ENCODE data around the gene MDN1.

The MDN1 gene

DNA sequence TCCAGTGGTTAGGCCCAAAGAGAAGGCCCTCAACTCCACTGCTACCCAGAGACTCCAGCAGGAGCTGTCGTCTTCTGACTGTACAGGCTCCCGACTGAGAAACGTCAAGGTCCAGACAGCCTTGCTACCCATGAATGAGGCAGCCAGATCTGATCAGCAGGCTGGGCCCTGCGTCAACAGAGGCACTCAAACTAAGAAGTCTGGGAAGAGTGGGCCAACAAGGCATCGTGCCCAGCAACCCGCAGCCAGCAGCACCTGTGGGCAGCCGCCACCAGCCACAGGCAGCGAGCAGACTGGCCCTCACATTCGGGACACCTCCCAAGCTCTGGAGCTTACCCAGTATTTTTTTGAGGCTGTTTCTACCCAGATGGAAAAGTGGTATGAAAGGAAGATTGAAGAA lies 189.1 kb downstream of the MDN1 start:
- H3K4me1 Mint-ChIP-seq (ENCODE audit: low read depth) = peaks cover under 1% of the 10 kb centered on the region
- H3K27me3 Mint-ChIP-seq = no peaks in the 10 kb centered on the region
- H3K4me3 Mint-ChIP-seq = no peak overlapping the region
- H3K36me3 Mint-ChIP-seq (ENCODE audit: low read depth) = peaks cover 33% of the 10 kb centered on the region
- no peak overlapping the region for H3K27ac Mint-ChIP-seq
- intact Hi-C loops (cut with micrococcal nuclease) = no loop called here
- no peaks in the 10 kb centered on the region for H3K9me3 Mint-ChIP-seq

DNA sequence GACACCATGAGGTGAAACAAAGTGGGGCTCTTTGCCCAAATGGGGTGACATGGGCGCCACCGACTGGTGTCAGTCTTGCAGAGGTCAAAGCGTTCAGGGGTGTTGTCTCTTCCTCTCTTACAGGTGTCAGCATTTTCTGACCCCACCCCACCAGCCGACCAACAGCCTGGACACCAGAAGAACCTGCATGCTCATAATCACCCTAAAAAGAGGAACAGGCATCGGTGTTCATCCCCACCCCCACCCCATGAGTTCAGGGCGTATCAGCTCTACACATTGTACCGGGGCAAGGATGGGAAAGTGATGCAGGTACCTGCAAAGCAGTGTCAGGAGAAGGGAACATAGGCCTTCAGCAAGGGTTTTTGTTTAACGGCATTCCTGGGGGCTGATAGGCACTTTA lies 195.8 kb downstream of the MDN1 start:
- Mint-ChIP-seq H3K27ac (peak overlapping the region; percentile 33), H3K36me3 (ENCODE audit: low read depth) (no peaks in the 10 kb centered on the region), H3K27me3 (no peaks in the 10 kb centered on the region), H3K4me1 (ENCODE audit: low read depth) (no peaks in the 10 kb centered on the region), H3K4me3 (no peak overlapping the region), H3K9me3 (no peaks in the 10 kb centered on the region)
- intact Hi-C loops (cut with micrococcal nuclease) = no loop called here

DNA sequence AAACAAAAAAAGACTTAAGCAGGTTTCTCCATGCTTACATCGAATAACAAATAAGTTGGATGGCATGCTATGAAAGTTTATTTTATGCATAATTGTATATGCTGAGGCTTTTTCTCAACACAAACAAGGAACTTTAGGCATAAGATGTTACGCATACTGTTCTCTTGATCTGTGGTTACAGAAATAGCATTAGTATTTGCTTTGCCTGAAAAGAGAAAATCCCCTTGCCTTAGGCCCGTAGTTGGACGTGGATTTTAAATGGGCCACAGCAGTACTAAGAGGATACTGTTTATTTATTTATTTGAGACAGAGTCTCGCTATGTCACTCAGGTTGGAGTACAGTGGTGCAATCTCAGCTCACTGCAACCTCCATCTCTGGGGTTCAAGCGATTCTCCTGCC lies 200.0 kb downstream of the MDN1 start:
- Mint-ChIP-seq H3K4me1 (ENCODE audit: low read depth) (no peaks in the 10 kb centered on the region), H3K27me3 (no peaks in the 10 kb centered on the region)
- intact Hi-C loops (cut with micrococcal nuclease) = no loop called here

DNA sequence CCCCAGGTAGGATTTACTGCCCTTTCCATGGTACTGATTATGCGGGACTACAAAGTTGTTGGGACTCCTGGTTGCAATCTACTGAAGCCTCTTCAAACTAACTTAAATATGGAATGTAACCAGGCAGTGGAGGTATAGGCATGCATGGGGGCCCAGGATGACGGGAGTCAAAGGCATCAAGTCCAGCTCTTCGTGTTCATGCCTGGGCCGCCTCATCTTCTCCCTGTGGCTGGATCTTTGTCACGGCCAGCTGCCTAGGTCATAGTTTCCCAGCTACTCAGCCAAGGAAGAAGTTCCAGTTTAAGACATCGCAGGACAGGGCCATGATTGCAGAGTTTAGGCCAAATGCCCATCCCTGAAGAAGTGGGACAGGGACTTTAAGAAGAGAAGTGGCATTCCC lies 201.6 kb downstream of the MDN1 start:
- no peaks in the 10 kb centered on the region for H3K36me3 Mint-ChIP-seq (ENCODE audit: low read depth)
- no peak overlapping the region for H3K27ac Mint-ChIP-seq
- H3K9me3 Mint-ChIP-seq = no peaks in the 10 kb centered on the region
- H3K27me3 Mint-ChIP-seq = no peaks in the 10 kb centered on the region
- H3K4me1 Mint-ChIP-seq (ENCODE audit: low read depth) = no peaks in the 10 kb centered on the region
- intact Hi-C loops (cut with micrococcal nuclease) = no loop called here
- no peak overlapping the region for H3K4me3 Mint-ChIP-seq

More for the DNA sequence above, 200.0 kb downstream of the MDN1 start:
- Mint-ChIP-seq H3K4me3 (no peak overlapping the region), H3K27ac (no peak overlapping the region), H3K9me3 (no peaks in the 10 kb centered on the region), H3K36me3 (ENCODE audit: low read depth) (no peaks in the 10 kb centered on the region)

DNA sequence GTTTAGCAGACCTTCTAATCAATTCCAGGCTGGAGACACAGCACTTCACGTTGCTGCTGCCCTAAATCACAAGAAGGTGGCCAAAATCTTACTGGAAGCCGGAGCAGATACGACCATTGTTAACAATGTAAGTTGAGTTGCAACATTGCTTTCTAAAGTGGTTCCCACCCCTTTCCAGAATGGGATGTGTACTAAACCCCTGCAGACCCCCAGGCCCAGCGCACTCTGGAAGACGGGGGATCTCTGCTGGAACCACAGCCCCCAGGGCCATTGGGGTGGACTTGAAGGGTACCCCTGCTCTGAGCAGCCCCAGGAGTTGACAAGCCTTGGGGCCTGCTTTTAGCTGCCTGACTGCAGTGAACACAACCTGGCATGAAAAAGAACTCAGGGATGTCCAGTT lies 203.1 kb downstream of the MDN1 start:
- no peaks in the 10 kb centered on the region for H3K4me1 Mint-ChIP-seq (ENCODE audit: low read depth)
- intact Hi-C loops (cut with micrococcal nuclease) = no loop called here

DNA sequence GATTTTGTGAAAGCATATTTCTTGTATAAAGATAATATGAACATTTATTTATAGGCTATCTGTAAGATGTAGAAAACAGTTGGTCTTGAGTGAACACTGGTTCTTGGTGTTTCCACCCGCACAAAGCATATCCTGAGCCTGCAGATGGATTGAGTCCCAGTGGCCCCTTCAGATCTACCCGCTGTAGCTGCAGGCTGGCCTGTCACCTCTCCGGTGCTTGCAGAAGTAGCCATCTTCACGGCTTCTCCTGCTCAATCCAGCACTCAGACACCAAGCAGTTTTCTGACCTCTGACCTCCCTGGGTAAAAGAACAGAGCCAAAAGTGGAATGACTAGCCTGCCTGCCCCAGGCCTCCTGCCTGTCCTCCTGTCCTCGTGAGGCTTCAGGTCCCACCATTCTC lies 203.7 kb downstream of the MDN1 start:
- no peak overlapping the region for H3K4me3 Mint-ChIP-seq
- no peaks in the 10 kb centered on the region for H3K4me1 Mint-ChIP-seq (ENCODE audit: low read depth)
- no peak overlapping the region for H3K27ac Mint-ChIP-seq
- H3K9me3 Mint-ChIP-seq = no peaks in the 10 kb centered on the region
- intact Hi-C loops (cut with micrococcal nuclease) = no loop called here
- no peaks in the 10 kb centered on the region for H3K27me3 Mint-ChIP-seq
- H3K36me3 Mint-ChIP-seq (ENCODE audit: low read depth) = no peaks in the 10 kb centered on the region

More for the DNA sequence above, 203.1 kb downstream of the MDN1 start:
- H3K27ac Mint-ChIP-seq = no peak overlapping the region
- H3K27me3 Mint-ChIP-seq = no peaks in the 10 kb centered on the region
- no peak overlapping the region for H3K4me3 Mint-ChIP-seq
- H3K36me3 Mint-ChIP-seq (ENCODE audit: low read depth) = no peaks in the 10 kb centered on the region
- no peaks in the 10 kb centered on the region for H3K9me3 Mint-ChIP-seq

DNA sequence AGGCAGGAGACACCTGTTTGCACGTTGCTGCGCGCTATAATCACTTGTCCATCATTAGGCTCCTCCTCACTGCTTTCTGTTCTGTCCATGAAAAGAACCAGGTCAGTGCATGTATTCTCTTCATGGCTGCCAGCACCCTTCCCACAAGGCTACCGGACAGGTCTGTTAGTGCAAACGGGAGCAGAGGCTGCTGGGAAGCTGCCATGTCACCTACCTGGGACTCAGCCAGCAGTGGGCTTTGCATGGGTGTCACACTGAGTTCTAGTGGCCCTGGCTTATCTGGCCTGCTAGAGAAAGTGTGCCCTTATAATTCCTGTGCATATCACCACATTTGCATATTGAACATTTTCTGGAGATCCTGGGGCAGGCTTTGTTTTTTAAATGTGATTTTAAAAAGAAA lies 205.8 kb downstream of the MDN1 start:
- intact Hi-C loops (cut with micrococcal nuclease) = no loop called here
- Mint-ChIP-seq H3K4me3 (no peak overlapping the region), H3K9me3 (no peaks in the 10 kb centered on the region), H3K4me1 (ENCODE audit: low read depth) (no peaks in the 10 kb centered on the region), H3K27me3 (no peaks in the 10 kb centered on the region), H3K27ac (no peak overlapping the region), H3K36me3 (ENCODE audit: low read depth) (no peaks in the 10 kb centered on the region)

DNA sequence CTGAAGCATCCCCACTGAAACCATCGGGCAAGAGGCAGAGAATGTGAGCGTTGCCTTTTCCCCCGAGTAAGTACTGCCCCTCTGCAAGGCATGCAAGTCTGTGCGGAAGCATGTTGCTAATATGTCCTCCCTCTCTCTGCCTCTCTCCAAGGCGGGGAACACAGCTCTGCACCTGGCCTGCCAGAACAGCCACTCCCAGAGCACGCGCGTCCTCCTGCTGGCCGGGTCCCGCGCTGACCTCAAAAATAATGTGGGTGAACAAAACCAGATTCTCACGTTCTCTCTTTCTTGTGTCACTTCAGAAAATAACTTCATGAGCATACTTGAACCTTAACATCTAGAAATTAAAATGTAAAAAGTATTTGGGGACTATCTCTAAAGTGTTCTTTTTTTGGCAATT lies 207.5 kb downstream of the MDN1 start:
- Mint-ChIP-seq H3K4me3 (no peak overlapping the region), H3K27me3 (no peaks in the 10 kb centered on the region), H3K9me3 (no peaks in the 10 kb centered on the region), H3K36me3 (ENCODE audit: low read depth) (no peaks in the 10 kb centered on the region), H3K27ac (no peak overlapping the region), H3K4me1 (ENCODE audit: low read depth) (no peaks in the 10 kb centered on the region)
- intact Hi-C loops (cut with micrococcal nuclease) = no loop called here

DNA sequence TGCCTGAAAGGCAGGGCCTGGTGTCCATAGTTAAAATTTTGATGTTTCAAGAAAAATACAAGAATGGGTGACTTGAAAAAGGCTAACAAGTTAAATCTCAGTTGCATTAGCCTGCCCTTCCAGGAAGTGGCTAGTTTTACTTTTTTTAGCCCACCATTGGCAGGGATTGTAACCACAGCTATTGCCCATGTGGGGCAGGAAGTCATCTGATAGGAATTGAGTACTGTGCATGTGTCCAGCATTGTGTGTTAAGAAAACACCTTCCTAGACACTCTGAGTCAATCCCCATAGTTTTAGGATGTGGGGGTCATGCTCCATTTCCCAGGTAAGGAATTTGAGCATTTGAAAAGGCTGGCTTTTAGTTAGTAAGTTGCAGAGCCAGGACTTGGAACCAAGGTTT lies 207.9 kb downstream of the MDN1 start:
- no peaks in the 10 kb centered on the region for H3K36me3 Mint-ChIP-seq (ENCODE audit: low read depth)
- H3K27ac Mint-ChIP-seq = no peak overlapping the region

DNA sequence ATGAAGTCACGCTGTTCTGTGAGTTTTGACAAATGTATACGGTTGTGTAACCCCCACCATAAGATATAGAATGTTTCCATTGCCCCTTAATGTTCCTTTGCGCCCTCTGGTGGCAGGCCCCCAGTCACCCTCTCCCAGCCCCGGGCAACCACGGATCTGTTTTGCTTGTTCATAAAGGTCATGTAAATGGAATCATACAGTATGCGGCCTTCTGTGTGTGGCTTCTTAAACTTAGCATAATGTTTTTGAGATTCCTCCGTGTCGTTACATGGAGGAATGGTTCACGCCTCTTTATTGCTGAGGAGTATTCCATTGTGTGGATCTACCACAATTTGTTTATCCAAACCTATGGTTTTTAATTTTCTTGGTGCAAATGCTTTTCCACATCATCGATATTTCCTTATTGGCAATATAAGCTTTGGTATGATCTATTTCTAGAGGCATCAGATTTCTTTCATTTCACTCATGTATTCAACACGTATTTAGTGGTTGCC lies 209.4 kb downstream of the MDN1 start:
- no peak overlapping the region for H3K27ac Mint-ChIP-seq
- intact Hi-C loops (cut with micrococcal nuclease) = loop anchor here (1.0 kb wide), 2 partner anchors 177 to 238 kb away; partner anchors contain the start of gene ANKRD6

More for the DNA sequence above, 207.9 kb downstream of the MDN1 start:
- Mint-ChIP-seq H3K9me3 (no peaks in the 10 kb centered on the region), H3K4me3 (no peak overlapping the region), H3K4me1 (ENCODE audit: low read depth) (no peaks in the 10 kb centered on the region), H3K27me3 (no peaks in the 10 kb centered on the region)
- intact Hi-C loops (cut with micrococcal nuclease) = no loop called here

DNA sequence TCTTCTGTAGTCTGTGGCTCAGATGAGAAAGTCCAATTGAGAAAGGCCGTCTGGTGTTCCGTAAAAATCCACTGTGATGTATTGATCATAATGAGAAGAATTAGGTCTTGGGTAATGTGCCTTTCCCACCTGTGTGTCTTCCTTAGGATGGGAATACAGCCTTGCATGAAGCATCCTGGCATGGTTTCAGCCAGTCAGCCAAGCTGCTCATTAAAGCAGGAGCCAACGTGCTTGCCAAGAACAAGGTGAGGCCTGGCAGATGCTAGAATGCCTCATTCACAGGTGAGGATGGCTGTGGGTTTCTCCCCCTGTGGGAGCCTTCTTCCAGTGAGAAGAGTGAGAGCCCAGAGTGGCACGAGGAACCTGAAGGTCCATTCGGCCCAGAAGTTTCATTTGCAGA lies 213.7 kb downstream of the MDN1 start:
- Mint-ChIP-seq H3K27ac (no peak overlapping the region), H3K4me1 (ENCODE audit: low read depth) (no peaks in the 10 kb centered on the region), H3K36me3 (ENCODE audit: low read depth) (no peaks in the 10 kb centered on the region), H3K4me3 (no peak overlapping the region), H3K27me3 (no peaks in the 10 kb centered on the region), H3K9me3 (no peaks in the 10 kb centered on the region)
- intact Hi-C loops (cut with micrococcal nuclease) = no loop called here

More for the DNA sequence above, 209.4 kb downstream of the MDN1 start:
- H3K4me1 Mint-ChIP-seq (ENCODE audit: low read depth) = no peaks in the 10 kb centered on the region
- H3K36me3 Mint-ChIP-seq (ENCODE audit: low read depth) = no peaks in the 10 kb centered on the region
- H3K27me3 Mint-ChIP-seq = no peaks in the 10 kb centered on the region
- no peaks in the 10 kb centered on the region for H3K9me3 Mint-ChIP-seq
- no peak overlapping the region for H3K4me3 Mint-ChIP-seq

DNA sequence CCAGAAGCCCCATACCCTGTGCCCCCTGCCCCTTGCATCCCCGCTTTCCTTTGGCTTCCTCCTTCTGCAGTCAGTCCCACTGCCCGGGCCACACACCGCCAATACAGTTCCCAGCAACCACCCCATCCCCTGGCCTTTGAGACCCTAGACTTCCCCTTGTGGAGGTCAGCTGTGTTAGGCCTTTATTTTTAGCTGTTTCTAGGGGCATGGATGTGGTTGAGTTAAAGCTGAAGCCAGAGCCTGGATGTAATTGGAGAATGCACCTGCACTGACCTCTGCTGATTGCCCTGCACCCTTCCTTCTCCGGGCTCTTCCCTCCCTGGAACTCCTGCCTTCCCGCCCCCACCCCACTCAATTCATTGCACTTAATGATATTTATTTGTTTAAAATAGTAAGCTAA lies 214.9 kb downstream of the MDN1 start:
- intact Hi-C loops (cut with micrococcal nuclease) = no loop called here
- Mint-ChIP-seq H3K4me3 (no peak overlapping the region), H3K4me1 (ENCODE audit: low read depth) (no peaks in the 10 kb centered on the region), H3K9me3 (no peaks in the 10 kb centered on the region), H3K36me3 (ENCODE audit: low read depth) (no peaks in the 10 kb centered on the region), H3K27ac (no peak overlapping the region), H3K27me3 (no peaks in the 10 kb centered on the region)

DNA sequence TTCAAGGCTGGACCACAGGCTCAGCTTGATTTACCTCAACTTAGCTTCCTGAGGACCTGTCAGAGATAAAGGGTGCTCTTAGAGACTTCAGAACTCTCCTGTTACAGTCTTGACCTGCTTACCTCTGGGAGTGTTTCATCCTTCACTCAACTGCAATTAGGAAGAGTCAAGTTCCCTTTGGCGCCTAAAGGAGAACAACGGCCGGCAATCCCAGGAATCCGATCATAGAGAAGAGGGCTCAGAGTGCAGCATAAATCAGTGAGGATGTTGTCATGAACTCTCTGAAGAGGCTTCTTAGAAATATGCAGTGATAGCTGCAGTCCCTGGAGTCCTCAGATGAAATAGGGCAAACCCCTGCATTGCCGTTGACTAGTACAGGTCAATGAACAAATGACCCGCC lies 217.4 kb downstream of the MDN1 start:
- Mint-ChIP-seq H3K27me3 (no peaks in the 10 kb centered on the region), H3K27ac (no peak overlapping the region), H3K4me1 (ENCODE audit: low read depth) (peaks cover 2% of the 10 kb centered on the region), H3K36me3 (ENCODE audit: low read depth) (no peaks in the 10 kb centered on the region), H3K9me3 (peaks cover 9% of the 10 kb centered on the region), H3K4me3 (no peak overlapping the region)
- intact Hi-C loops (cut with micrococcal nuclease) = no loop called here

DNA sequence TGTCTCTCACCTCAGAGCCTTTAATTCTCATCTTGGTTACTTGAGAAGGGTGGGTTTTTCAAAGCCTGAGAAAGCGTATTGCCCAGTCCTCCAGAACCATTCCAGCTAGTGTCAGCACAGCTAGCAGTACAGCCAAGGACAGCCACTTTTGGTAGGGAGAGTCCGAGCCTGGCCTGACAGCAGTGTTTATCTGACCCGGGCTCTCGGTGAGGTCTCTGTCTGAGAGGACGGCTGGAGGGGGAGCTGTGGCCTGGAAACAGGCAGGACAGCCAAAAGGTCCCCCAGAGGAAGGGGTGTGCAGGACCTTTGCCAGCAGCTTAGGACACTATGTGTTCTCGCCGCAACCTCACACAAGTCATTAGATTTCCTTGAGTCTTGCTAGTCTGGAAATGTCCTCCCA lies 219.9 kb downstream of the MDN1 start:
- H3K4me1 Mint-ChIP-seq (ENCODE audit: low read depth) = peaks cover 19% of the 10 kb centered on the region
- no peak overlapping the region for H3K4me3 Mint-ChIP-seq
- no peaks in the 10 kb centered on the region for H3K27me3 Mint-ChIP-seq
- peaks cover 9% of the 10 kb centered on the region for H3K9me3 Mint-ChIP-seq
- H3K27ac Mint-ChIP-seq = no peak overlapping the region
- H3K36me3 Mint-ChIP-seq (ENCODE audit: low read depth) = no peaks in the 10 kb centered on the region
- intact Hi-C loops (cut with micrococcal nuclease) = loop anchor here (5.0 kb wide), 1 partner anchor 227 kb away; no protein-coding TSS in a partner anchor

DNA sequence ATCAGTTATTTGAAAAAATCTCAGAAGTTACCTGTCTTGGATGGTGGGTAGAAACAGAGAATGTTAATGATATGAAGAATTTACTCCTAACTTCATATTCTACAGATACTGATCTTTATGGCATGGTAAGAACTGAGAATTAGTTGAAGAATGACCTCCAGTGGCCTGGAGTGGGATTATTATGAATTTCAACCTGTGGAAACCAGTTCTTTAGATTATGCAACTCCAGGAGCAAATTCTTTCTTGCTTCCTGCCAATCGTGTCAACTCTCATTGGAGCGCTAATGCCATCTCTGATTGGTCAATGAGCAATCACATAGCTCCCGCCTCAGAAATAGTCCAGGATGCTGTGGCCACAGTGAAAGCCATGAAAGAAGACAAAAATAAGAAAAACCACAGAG lies 221.6 kb downstream of the MDN1 start:
- Mint-ChIP-seq H3K36me3 (ENCODE audit: low read depth) (no peaks in the 10 kb centered on the region), H3K4me1 (ENCODE audit: low read depth) (peaks cover 19% of the 10 kb centered on the region), H3K27me3 (no peaks in the 10 kb centered on the region), H3K27ac (no peak overlapping the region), H3K9me3 (peaks cover 9% of the 10 kb centered on the region), H3K4me3 (no peak overlapping the region)
- intact Hi-C loops (cut with micrococcal nuclease) = loop anchor here (5.0 kb wide), 1 partner anchor 226 kb away; no protein-coding TSS in a partner anchor
